Panc1 (cell line): ENCODE results near the gene INSC. TPM values are rescaled to one million over a fixed set of nuclear protein-coding genes. Genes with fewer than 3 reads are reported as not detected.

Experiments
- ATAC-seq: fragments of 200-7000 bp; cut with Tn5 transposase; 2 replicates; pipeline ENCODE4 v1.9.1; 2020; ENCODE audit warnings: mild to moderate bottlenecking, moderate library complexity
- BruUV-seq: library from RNA; stranded (reverse); fragments of 400-500 nt; replicated peaks from 2 replicates; lab custom pipeline; 2021; lab: Mats Ljungman, UMichigan
- CTCF ChIA-PET: fragments of 300-600 bp; sonication (Branson Sonifier 250); formaldehyde crosslinking; loops from one replicate; lab custom pipeline; 2022; ENCODE audit warnings: antibody characterized with exemption; lab: Charles Lee
- POLR2A ChIA-PET: fragments of 300-600 bp; sonication (Branson Sonifier 250); formaldehyde crosslinking; loops from one replicate; lab custom pipeline; 2022; ENCODE audit warnings: antibody characterized with exemption; lab: Charles Lee
- DNase-seq: peaks from one replicate; pipeline ENCODE4 v3.0.0-alpha.2; 2010; ENCODE audit warnings: low read depth, low spot score
- H3K27ac ChIP-seq: 2 replicates; pipeline ENCODE4 v1.5.1; 2011; ENCODE audit warnings: mild to moderate bottlenecking, low read length, inconsistent platforms
- H3K27me3 ChIP-seq: fragments of 200-500 bp; sonication (Bioruptor generic); 2 replicates; pipeline ENCODE4 v1.6.0; 2014; ENCODE audit warnings: low read length, inconsistent platforms; ENCODE audit not compliant: control insufficient read depth, insufficient read depth
- H3K36me3 ChIP-seq: fragments of 200-500 bp; sonication (Bioruptor generic); 2 replicates; pipeline ENCODE4 v1.5.1; 2014; ENCODE audit warnings: inconsistent platforms, mild to moderate bottlenecking, low read length, moderate library complexity; ENCODE audit not compliant: control insufficient read depth, insufficient read depth
- H3K4me1 ChIP-seq: 2 replicates; pipeline ENCODE4 v1.5.1; 2011; ENCODE audit warnings: inconsistent platforms, mild to moderate bottlenecking, low read length, moderate library complexity; ENCODE audit not compliant: control insufficient read depth, insufficient read depth
- H3K4me3 ChIP-seq, 2 experiments: 2 replicates each; pipeline ENCODE4 v1.5.1; 2011 to 2012; ENCODE audit warnings: low read depth in 2 of 2, low read length in 2 of 2, mild to moderate bottlenecking in 2 of 2, inconsistent platforms in 1 of 2, moderate library complexity in 1 of 2
- H3K9me3 ChIP-seq: fragments of 200-500 bp; sonication (Bioruptor generic); 2 replicates; pipeline ENCODE4 v1.5.1; 2014; ENCODE audit warnings: low read depth, mild to moderate bottlenecking, inconsistent platforms, low read length, moderate library complexity; ENCODE audit not compliant: control insufficient read depth, insufficient read depth
- POLR2AphosphoS5 ChIP-seq: IDR thresholded peaks from 2 replicates; pipeline ENCODE4 v1.6.1; 2012; ENCODE audit warnings: mild to moderate bottlenecking, low read depth, low read length, moderate library complexity
- REST ChIP-seq, 2 experiments: IDR thresholded peaks; 2 replicates each; pipeline ENCODE4 v1.6.1; 2011 to 2012; ENCODE audit warnings: low read depth in 2 of 2, control low read depth in 1 of 2, low read length in 1 of 2, mild to moderate bottlenecking in 1 of 2, moderate library complexity in 1 of 2; ENCODE audit not compliant: insufficient read depth in 1 of 2
- SIN3A ChIP-seq: IDR thresholded peaks from 2 replicates; pipeline ENCODE4 v1.6.1; 2012; ENCODE audit warnings: low read depth, mild to moderate bottlenecking, low read length, moderate library complexity, borderline replicate concordance; ENCODE audit not compliant: insufficient read depth
- TCF7L2 ChIP-seq: IDR thresholded peaks from 2 replicates; pipeline ENCODE4 v1.6.1; 2011; ENCODE audit warnings: mild to moderate bottlenecking, low read depth, low read length, inconsistent platforms
- in situ Hi-C: cut with HindIII; loops from 2 replicates; pipeline ENCODE4 v1.10.0; 2016; ENCODE audit warnings: low sequenced_read_pairs, low pct_unique_long_range_greater_than_20kb
- intact Hi-C: fragments of 100-400 bp; cut with micrococcal nuclease; formaldehyde crosslinking; loops from one replicate; pipeline ENCODE4 v1.10.0; 2022; ENCODE audit not compliant: unreplicated experiment
- total RNA-seq: library from RNA; stranded (reverse); gene quantifications from one replicate; pipeline ENCODE4 v1.2.1, GENCODE V29; 2021; ENCODE audit not compliant: unreplicated experiment
- TF ChIP-seq, protein P1 (sequence below): fragments of 450-650 bp; IDR thresholded peaks from 2 replicates; pipeline ENCODE4 v1.5.1; 2017; ENCODE audit warnings: mild to moderate bottlenecking

The INSC gene
- total RNA-seq, 1 experiment from 2014 or later, result 0.08 TPM

DNA sequence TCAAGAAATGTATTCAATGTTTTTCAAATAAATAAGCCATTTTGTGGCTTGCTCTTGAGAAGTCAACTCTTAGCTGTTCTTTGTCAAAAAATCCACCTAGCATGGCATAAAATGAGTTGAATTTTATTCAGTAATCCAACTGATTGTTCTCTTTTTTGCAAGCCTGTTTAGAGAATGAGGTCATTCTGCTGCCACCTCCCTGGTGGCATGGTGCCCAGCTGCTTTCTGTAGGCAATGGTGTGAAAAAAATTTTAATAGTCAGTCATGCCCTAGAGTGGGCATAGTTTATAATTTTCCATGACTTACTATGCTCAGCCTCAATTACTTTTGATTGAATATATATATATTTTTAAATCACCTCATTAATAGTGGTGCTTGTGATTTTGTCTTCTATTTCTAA lies 177.2 kb downstream of the INSC start:
- no TSS peak for BruUV-seq
- ATAC-seq (no peak), DNase-seq (no peak)
- ChIA-PET CTCF (no interaction called here), POLR2A (no interaction called here)
- Histone ChIP-seq H3K4me1 (no peaks in the 10 kb centered on the region), H3K27ac (no peak overlapping the region), H3K4me3 (no peak overlapping the region), H3K27me3 (no peaks in the 10 kb centered on the region), H3K36me3 (no peaks in the 10 kb centered on the region), H3K9me3 (no peaks in the 10 kb centered on the region)
- TF ChIP-seq POLR2AphosphoS5, result no peak
- TF ChIP-seq SIN3A, result no peak
- TF ChIP-seq TCF7L2, result no peak
- TF ChIP-seq, protein P1, sequence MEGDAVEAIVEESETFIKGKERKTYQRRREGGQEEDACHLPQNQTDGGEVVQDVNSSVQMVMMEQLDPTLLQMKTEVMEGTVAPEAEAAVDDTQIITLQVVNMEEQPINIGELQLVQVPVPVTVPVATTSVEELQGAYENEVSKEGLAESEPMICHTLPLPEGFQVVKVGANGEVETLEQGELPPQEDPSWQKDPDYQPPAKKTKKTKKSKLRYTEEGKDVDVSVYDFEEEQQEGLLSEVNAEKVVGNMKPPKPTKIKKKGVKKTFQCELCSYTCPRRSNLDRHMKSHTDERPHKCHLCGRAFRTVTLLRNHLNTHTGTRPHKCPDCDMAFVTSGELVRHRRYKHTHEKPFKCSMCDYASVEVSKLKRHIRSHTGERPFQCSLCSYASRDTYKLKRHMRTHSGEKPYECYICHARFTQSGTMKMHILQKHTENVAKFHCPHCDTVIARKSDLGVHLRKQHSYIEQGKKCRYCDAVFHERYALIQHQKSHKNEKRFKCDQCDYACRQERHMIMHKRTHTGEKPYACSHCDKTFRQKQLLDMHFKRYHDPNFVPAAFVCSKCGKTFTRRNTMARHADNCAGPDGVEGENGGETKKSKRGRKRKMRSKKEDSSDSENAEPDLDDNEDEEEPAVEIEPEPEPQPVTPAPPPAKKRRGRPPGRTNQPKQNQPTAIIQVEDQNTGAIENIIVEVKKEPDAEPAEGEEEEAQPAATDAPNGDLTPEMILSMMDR, result no peak
- no peak for TF ChIP-seq REST (IDR thresholded peaks at IDR 0.05; ENCODE audit: insufficient read depth in 1 of 2, low read depth in 2 of 2, low read length in 1 of 2)
- in situ Hi-C loops (no loop called here), intact Hi-C loops (no loop called here)

DNA sequence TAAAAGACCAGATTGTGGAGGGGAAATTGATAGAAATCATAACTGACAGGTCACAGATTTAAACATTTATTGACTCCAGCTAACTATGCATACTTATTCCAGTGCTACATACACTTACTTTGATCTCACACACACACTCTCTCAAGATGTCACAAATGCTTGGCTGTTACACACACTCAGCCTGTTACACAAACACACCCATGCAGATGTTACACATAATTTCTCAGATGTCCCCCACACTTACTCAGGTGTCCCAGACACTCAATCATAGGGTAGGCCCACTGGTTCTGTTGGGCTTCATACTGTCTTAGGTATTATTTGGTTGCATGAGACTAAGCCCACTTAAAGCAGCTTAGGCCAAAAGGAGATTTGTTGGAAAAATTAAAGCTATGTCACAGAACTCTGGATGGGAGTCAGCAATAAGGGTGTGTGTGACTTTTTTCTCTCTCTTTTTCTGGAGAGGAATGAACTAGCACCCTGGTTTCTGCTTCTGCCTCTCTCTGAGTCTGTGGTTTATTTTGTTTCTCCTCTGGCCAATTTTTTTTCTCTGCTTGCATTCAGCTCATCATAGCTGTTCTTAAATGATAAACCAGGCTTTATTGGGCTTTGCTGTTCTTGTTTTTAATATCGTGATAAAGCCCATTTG lies 179.4 kb downstream of the INSC start:
- POLR2A ChIA-PET, result no interaction called here
- CTCF ChIA-PET, result no interaction called here
- no peaks in the 10 kb centered on the region for H3K36me3 ChIP-seq
- H3K9me3 ChIP-seq, result no peaks in the 10 kb centered on the region
- no peaks in the 10 kb centered on the region for H3K27me3 ChIP-seq
- no peak for DNase-seq
- intact Hi-C loops (no loop called here), in situ Hi-C loops (no loop called here)
- BruUV-seq, result no TSS peak
- no peak overlapping the region for H3K4me3 ChIP-seq
- TF ChIP-seq SIN3A, result no peak
- no peak for TF ChIP-seq REST (IDR thresholded peaks at IDR 0.05; ENCODE audit: insufficient read depth in 1 of 2, low read depth in 2 of 2, low read length in 1 of 2)
- TF ChIP-seq, protein P1, result no peak
- no peak for TF ChIP-seq POLR2AphosphoS5
- TF ChIP-seq TCF7L2, result no peak
- no peaks in the 10 kb centered on the region for H3K4me1 ChIP-seq
- no peak for ATAC-seq
- H3K27ac ChIP-seq, result no peak overlapping the region
